ENCODE data around the gene BSPRY. TPM values are rescaled to one million over a fixed set of nuclear protein-coding genes. Genes with fewer than 3 reads are reported as not detected.

Gene BSPRY
- total and polyA plus RNA-seq, 2 donors (not counting 1 experiment from before 2014, with no cell fraction given): not detected

DNA sequence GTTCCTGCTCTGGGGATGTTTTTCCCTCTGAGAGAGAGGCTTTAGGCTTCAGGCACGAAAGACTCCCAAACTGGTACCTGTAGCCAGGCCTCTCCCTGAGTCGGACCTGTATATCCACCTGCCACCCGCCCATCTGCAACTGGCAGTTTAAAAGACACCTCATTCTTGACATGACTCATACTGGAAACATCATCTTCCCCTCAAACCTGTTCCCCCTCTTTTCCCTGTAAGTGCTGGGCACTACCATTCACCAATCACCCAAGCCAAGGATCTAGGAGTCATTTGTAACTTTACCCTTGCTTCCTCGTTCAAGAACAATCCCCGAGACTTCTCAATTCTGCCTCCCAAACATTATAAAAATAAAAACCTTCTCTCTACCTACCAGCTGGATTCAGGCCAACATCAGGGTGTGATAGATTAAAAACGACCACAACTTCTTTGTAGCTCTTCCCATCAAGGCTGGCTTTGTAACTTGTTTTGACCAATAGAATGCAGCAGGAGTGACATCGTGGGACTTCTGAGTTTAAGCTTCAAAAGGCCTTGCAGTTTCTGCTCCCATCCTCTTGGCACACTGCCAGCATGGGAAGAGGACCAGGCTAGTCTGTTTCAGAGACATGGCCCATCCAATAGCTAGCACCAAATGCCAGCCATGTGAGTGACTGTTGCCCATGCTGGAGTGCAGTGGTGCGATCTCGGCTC lies 7.5 kb upstream of the BSPRY start:
- H3K27ac ChIP-seq (ENCODE audit: insufficient read depth, low read length): no peak overlapping the region
- H3K79me2 ChIP-seq (ENCODE audit: control insufficient read depth, insufficient read depth, low read length): no peaks in the 10 kb centered on the region
- H3K27me3 ChIP-seq (ENCODE audit: control insufficient read depth, insufficient read depth, low read length): no peaks in the 10 kb centered on the region
- no peaks in the 10 kb centered on the region for H4K20me1 ChIP-seq (ENCODE audit: control insufficient read depth, extremely low read depth, insufficient read depth, low read length)
- no peak overlapping the region for H3K4me2 ChIP-seq (ENCODE audit: extremely low read depth, insufficient read depth, low read length)
- H3K9ac ChIP-seq (ENCODE audit: insufficient read depth, low read length): no peak overlapping the region
- no peak overlapping the region for H3K4me3 ChIP-seq (replicated peaks in 1 of 4; ENCODE audit: control extremely low read depth in 1 of 4, insufficient read depth in 1 of 4, low read depth in 3 of 4, low read length in 4 of 4)
- peaks cover 3% of the 10 kb centered on the region for H3K4me1 ChIP-seq (ENCODE audit: control insufficient read depth, extremely low read depth, insufficient read depth, low read length)
- no peak overlapping the region for H2AFZ ChIP-seq (ENCODE audit: low read length)
- no peak for DNase-seq (ENCODE audit: low read depth in 2 of 2)
- H3K36me3 ChIP-seq (ENCODE audit: control insufficient read depth, insufficient read depth, low read length): no peaks in the 10 kb centered on the region
- no peaks in the 10 kb centered on the region for H3K9me3 ChIP-seq (ENCODE audit: control insufficient read depth, insufficient read depth, low read depth, low read length)
- TF ChIP-seq, protein P1, sequence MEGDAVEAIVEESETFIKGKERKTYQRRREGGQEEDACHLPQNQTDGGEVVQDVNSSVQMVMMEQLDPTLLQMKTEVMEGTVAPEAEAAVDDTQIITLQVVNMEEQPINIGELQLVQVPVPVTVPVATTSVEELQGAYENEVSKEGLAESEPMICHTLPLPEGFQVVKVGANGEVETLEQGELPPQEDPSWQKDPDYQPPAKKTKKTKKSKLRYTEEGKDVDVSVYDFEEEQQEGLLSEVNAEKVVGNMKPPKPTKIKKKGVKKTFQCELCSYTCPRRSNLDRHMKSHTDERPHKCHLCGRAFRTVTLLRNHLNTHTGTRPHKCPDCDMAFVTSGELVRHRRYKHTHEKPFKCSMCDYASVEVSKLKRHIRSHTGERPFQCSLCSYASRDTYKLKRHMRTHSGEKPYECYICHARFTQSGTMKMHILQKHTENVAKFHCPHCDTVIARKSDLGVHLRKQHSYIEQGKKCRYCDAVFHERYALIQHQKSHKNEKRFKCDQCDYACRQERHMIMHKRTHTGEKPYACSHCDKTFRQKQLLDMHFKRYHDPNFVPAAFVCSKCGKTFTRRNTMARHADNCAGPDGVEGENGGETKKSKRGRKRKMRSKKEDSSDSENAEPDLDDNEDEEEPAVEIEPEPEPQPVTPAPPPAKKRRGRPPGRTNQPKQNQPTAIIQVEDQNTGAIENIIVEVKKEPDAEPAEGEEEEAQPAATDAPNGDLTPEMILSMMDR (conservative IDR thresholded peaks at IDR 0.05 in 1 of 2, IDR thresholded peaks at IDR 0.05 in 1 of 2; ENCODE audit: low read depth in 1 of 2, low read length in 2 of 2): no peak
- no peak for TF ChIP-seq EZH2 (IDR thresholded peaks at IDR 0.05; ENCODE audit: low read length, missing control alignments)

DNA sequence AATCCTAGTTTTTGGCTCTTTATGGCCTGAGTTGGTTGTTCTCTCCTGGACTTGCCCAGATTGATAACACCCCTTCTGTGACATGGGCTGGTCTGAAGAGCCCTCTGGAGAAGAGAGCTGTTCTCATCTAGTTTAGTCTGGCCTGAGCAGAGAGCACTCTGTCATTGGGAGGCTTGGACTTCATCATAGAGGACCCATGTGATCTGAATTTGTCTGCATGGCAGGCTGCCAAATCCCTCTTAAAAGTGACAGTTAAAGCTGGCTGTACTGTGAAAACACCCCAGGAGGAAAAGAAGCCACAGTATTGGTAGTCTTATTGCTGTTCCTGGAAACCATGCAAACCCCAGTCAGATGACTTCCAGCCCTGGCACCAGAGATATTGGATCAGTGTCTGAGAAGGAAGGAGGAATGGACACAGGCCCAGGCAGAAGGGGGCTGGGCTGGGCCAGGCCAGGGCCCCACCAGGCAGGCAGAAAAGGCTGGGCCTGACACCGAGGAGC lies 5.6 kb upstream of the BSPRY start:
- peak; percentile 27 to 50 for DNase-seq (ENCODE audit: low read depth in 2 of 2)
- Histone ChIP-seq H3K9me3 (ENCODE audit: control insufficient read depth, insufficient read depth, low read depth, low read length) (no peaks in the 10 kb centered on the region), H3K27ac (ENCODE audit: insufficient read depth, low read length) (no peak overlapping the region), H3K27me3 (ENCODE audit: control insufficient read depth, insufficient read depth, low read length) (peaks cover under 1% of the 10 kb centered on the region), H2AFZ (ENCODE audit: low read length) (no peak overlapping the region), H3K9ac (ENCODE audit: insufficient read depth, low read length) (no peak overlapping the region), H3K36me3 (ENCODE audit: control insufficient read depth, insufficient read depth, low read length) (no peaks in the 10 kb centered on the region), H3K4me1 (ENCODE audit: control insufficient read depth, extremely low read depth, insufficient read depth, low read length) (peaks cover 3% of the 10 kb centered on the region), H3K79me2 (ENCODE audit: control insufficient read depth, insufficient read depth, low read length) (no peaks in the 10 kb centered on the region), H3K4me3 (replicated peaks in 1 of 4; ENCODE audit: control extremely low read depth in 1 of 4, insufficient read depth in 1 of 4, low read depth in 3 of 4, low read length in 4 of 4) (no peak overlapping the region), H4K20me1 (ENCODE audit: control insufficient read depth, extremely low read depth, insufficient read depth, low read length) (no peaks in the 10 kb centered on the region), H3K4me2 (ENCODE audit: extremely low read depth, insufficient read depth, low read length) (no peak overlapping the region)
- TF ChIP-seq, protein P1 (conservative IDR thresholded peaks at IDR 0.05 in 1 of 2, IDR thresholded peaks at IDR 0.05 in 1 of 2; ENCODE audit: low read depth in 1 of 2, low read length in 2 of 2): no peak
- no peak for TF ChIP-seq EZH2 (IDR thresholded peaks at IDR 0.05; ENCODE audit: low read length, missing control alignments)

DNA sequence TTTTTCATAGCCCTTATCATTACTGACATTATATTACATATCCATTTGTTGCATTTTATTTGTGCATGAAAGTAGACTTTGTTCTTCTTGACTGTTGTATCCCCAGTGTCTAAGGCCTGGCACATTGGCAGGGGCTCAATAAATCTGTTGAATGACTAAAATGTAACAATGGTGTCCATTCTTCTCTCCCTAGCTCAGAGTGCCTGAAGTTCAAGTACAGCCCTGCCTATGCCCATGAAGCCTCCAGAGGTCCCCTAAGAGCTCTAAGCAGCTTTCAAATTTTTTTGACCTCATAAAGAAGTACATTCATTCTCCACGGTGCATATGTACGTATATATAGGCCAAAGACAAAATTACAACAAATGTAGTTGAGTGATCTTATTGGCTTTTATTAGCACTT lies 4.2 kb upstream of the BSPRY start:
- Histone ChIP-seq H3K27ac (ENCODE audit: insufficient read depth, low read length) (no peak overlapping the region), H3K27me3 (ENCODE audit: control insufficient read depth, insufficient read depth, low read length) (peaks cover 9% of the 10 kb centered on the region), H3K9me3 (ENCODE audit: control insufficient read depth, insufficient read depth, low read depth, low read length) (no peaks in the 10 kb centered on the region), H2AFZ (ENCODE audit: low read length) (no peak overlapping the region), H3K4me2 (ENCODE audit: extremely low read depth, insufficient read depth, low read length) (no peak overlapping the region), H3K9ac (ENCODE audit: insufficient read depth, low read length) (no peak overlapping the region), H3K4me3 (replicated peaks in 1 of 4; ENCODE audit: control extremely low read depth in 1 of 4, insufficient read depth in 1 of 4, low read depth in 3 of 4, low read length in 4 of 4) (no peak overlapping the region), H3K79me2 (ENCODE audit: control insufficient read depth, insufficient read depth, low read length) (no peaks in the 10 kb centered on the region), H3K36me3 (ENCODE audit: control insufficient read depth, insufficient read depth, low read length) (no peaks in the 10 kb centered on the region), H4K20me1 (ENCODE audit: control insufficient read depth, extremely low read depth, insufficient read depth, low read length) (no peaks in the 10 kb centered on the region), H3K4me1 (ENCODE audit: control insufficient read depth, extremely low read depth, insufficient read depth, low read length) (no peaks in the 10 kb centered on the region)
- DNase-seq (ENCODE audit: low read depth in 2 of 2): no peak
- TF ChIP-seq, protein P1 (conservative IDR thresholded peaks at IDR 0.05 in 1 of 2, IDR thresholded peaks at IDR 0.05 in 1 of 2; ENCODE audit: low read depth in 1 of 2, low read length in 2 of 2): no peak
- no peak for TF ChIP-seq EZH2 (IDR thresholded peaks at IDR 0.05; ENCODE audit: low read length, missing control alignments)
